Measurements from ENCODE around the gene KCNIP4.

DNA sequence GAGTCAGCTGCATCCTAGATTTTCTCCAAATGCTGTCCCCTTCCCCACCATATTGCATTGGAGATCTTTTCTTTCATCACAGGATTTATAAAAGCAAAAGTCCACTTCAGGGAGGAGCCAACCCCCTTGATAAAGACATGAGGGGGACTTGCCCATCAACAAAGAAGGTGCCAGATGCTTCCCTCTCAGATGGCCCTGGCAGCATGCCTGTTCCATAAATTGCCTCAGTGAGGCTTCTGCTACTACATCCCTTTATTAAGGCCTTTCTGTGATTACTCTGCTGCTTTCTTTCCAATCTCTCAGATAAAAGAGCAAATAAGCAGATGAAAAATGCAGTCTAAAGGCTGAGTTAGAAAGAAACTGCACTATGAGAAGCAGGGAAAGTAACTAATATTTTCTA lies 736.7 kb downstream of the KCNIP4 start:
- TF ChIP-seq, protein P1, sequence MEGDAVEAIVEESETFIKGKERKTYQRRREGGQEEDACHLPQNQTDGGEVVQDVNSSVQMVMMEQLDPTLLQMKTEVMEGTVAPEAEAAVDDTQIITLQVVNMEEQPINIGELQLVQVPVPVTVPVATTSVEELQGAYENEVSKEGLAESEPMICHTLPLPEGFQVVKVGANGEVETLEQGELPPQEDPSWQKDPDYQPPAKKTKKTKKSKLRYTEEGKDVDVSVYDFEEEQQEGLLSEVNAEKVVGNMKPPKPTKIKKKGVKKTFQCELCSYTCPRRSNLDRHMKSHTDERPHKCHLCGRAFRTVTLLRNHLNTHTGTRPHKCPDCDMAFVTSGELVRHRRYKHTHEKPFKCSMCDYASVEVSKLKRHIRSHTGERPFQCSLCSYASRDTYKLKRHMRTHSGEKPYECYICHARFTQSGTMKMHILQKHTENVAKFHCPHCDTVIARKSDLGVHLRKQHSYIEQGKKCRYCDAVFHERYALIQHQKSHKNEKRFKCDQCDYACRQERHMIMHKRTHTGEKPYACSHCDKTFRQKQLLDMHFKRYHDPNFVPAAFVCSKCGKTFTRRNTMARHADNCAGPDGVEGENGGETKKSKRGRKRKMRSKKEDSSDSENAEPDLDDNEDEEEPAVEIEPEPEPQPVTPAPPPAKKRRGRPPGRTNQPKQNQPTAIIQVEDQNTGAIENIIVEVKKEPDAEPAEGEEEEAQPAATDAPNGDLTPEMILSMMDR (IDR thresholded peaks at IDR 0.05), result no peak
- TF ChIP-seq POLR2AphosphoS5 (IDR thresholded peaks at IDR 0.05) (no peak), POLR2A (IDR thresholded peaks at IDR 0.05) (no peak), EP300 (IDR thresholded peaks at IDR 0.05; ENCODE audit: low read depth) (no peak)

All from transverse colon (tissue), 4 donors.